ENCODE data around the gene UNC50. TPM values are rescaled to one million over a fixed set of nuclear protein-coding genes. Genes with fewer than 3 reads are reported as not detected.
A peak's percentile ranks its signal among the peaks of the same experiment; 100 is the strongest.

Gene UNC50
- total and polyA plus RNA-seq, 5 donors from 2014 or later, result 17.8 to 58.6 (median 46.7) TPM

- ATAC-seq (ENCODE audit: low read depth in 2 of 2) (no peak), DNase-seq (no peak)
- Histone ChIP-seq H3K4me3 (ENCODE audit: low read depth, low read length) (no peak overlapping the region), H3K9me3 (ENCODE audit: control insufficient read depth in 2 of 2, low read length in 2 of 2) (no peaks in the 10 kb centered on the region), H3K36me3 (ENCODE audit: control insufficient read depth, insufficient read depth, low read length) (peaks cover 34% of the 10 kb centered on the region), H3K27me3 (ENCODE audit: control insufficient read depth, insufficient read depth, low read length) (no peaks in the 10 kb centered on the region), H3K27ac (ENCODE audit: insufficient read depth, low read length, poor library complexity, severe bottlenecking) (no peak overlapping the region), H3K4me1 (ENCODE audit: control insufficient read depth, insufficient read depth, low read length, poor library complexity, severe bottlenecking) (peaks cover 28% of the 10 kb centered on the region)
- no peaks in the 10 kb centered on the region for H3K9me3 Mint-ChIP-seq
- peaks cover 25 to 48% (median 36%) of the 10 kb centered on the region in 4 donors for H3K4me1 Mint-ChIP-seq
- H3K27ac Mint-ChIP-seq, result peak overlapping the region; percentile 76 to 97 (median 82)
- H3K36me3 Mint-ChIP-seq, result peaks cover 17% of the 10 kb centered on the region
- H3K27me3 Mint-ChIP-seq, result no peaks in the 10 kb centered on the region
- peak overlapping the region in 3 of 4 donors; percentile 34 to 94 (median 35) for H3K4me3 Mint-ChIP-seq
Measured at GRCh38 chr2:98604547-98604946, 3.8 kb upstream of the UNC50 start.

- ATAC-seq (ENCODE audit: low read depth in 2 of 2) (no peak), DNase-seq (no peak)
- Mint-ChIP-seq H3K4me1 (peaks cover 25 to 53% (median 42%) of the 10 kb centered on the region in 4 donors), H3K4me3 (peak overlapping the region in 3 of 4 donors; percentile 34 to 94 (median 70)), H3K27me3 (no peaks in the 10 kb centered on the region), H3K36me3 (peaks cover 14% of the 10 kb centered on the region), H3K9me3 (no peaks in the 10 kb centered on the region), H3K27ac (peak overlapping the region; percentile 76 to 97 (median 82))
- Histone ChIP-seq H3K27me3 (ENCODE audit: control insufficient read depth, insufficient read depth, low read length) (no peaks in the 10 kb centered on the region), H3K4me3 (ENCODE audit: low read depth, low read length) (no peak overlapping the region), H3K27ac (ENCODE audit: insufficient read depth, low read length, poor library complexity, severe bottlenecking) (no peak overlapping the region), H3K36me3 (ENCODE audit: control insufficient read depth, insufficient read depth, low read length) (peaks cover 29% of the 10 kb centered on the region), H3K4me1 (ENCODE audit: control insufficient read depth, insufficient read depth, low read length, poor library complexity, severe bottlenecking) (peaks cover 34% of the 10 kb centered on the region), H3K9me3 (ENCODE audit: control insufficient read depth in 2 of 2, low read length in 2 of 2) (no peaks in the 10 kb centered on the region)
Measured at GRCh38 chr2:98605076-98605475, 3.3 kb upstream of the UNC50 start.

- ATAC-seq (ENCODE audit: low read depth in 2 of 2) (no peak), DNase-seq (no peak)
- no peaks in the 10 kb centered on the region for H3K9me3 Mint-ChIP-seq
- Histone ChIP-seq H3K9me3 (ENCODE audit: control insufficient read depth in 2 of 2, low read length in 2 of 2) (no peaks in the 10 kb centered on the region), H3K27me3 (ENCODE audit: control insufficient read depth, insufficient read depth, low read length) (no peaks in the 10 kb centered on the region), H3K4me3 (ENCODE audit: low read depth, low read length) (peak overlapping the region; percentile 91), H3K36me3 (ENCODE audit: control insufficient read depth, insufficient read depth, low read length) (peaks cover 20% of the 10 kb centered on the region), H3K27ac (ENCODE audit: insufficient read depth, low read length, poor library complexity, severe bottlenecking) (peak overlapping the region; percentile 89), H3K4me1 (ENCODE audit: control insufficient read depth, insufficient read depth, low read length, poor library complexity, severe bottlenecking) (peaks cover 47% of the 10 kb centered on the region)
- H3K27me3 Mint-ChIP-seq, result no peaks in the 10 kb centered on the region
- peaks cover 32 to 66% (median 54%) of the 10 kb centered on the region in 4 donors for H3K4me1 Mint-ChIP-seq
- peak overlapping the region; percentile 92 to 98 (median 97) for H3K27ac Mint-ChIP-seq
- peaks cover 17% of the 10 kb centered on the region for H3K36me3 Mint-ChIP-seq
- H3K4me3 Mint-ChIP-seq, result peak overlapping the region; percentile 40 to 94 (median 92)
Measured at GRCh38 chr2:98606431-98606830, 2.0 kb upstream of the UNC50 start.

DNA sequence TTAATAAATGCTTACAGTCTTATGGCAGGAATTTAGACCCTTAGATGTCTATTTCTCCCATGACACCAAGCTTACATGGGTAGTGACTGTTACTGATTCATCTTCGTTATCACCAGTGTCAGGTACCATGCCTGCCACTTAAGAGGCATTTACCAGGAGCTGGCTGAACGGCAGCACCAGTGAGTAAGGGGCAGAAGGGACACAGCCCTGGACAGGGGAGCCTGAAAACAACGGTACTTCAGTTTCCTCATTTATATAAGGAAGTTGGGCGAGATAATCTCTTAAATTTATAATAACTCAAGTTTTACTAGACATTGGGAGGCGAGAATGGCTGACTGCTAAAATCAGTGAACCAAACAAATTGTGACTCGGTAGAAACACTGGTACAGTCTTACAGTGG, 1.3 kb upstream of the UNC50 start:
- H3K27ac ChIP-seq (ENCODE audit: insufficient read depth, low read length, poor library complexity, severe bottlenecking), result peak overlapping the region; percentile 89
- no peak for ATAC-seq (ENCODE audit: low read depth in 2 of 2)
- peaks cover 18% of the 10 kb centered on the region for H3K36me3 Mint-ChIP-seq
- no peaks in the 10 kb centered on the region for H3K27me3 Mint-ChIP-seq
- no peaks in the 10 kb centered on the region for H3K9me3 Mint-ChIP-seq
- H3K9me3 ChIP-seq (ENCODE audit: control insufficient read depth in 2 of 2, low read length in 2 of 2), result no peaks in the 10 kb centered on the region
- peak overlapping the region; percentile 91 to 96 (median 94) for H3K4me3 Mint-ChIP-seq
- no peaks in the 10 kb centered on the region for H3K27me3 ChIP-seq (ENCODE audit: control insufficient read depth, insufficient read depth, low read length)
- H3K27ac Mint-ChIP-seq, result peak overlapping the region; percentile 92 to 98 (median 97)
- H3K4me1 ChIP-seq (ENCODE audit: control insufficient read depth, insufficient read depth, low read length, poor library complexity, severe bottlenecking), result peaks cover 51% of the 10 kb centered on the region
- DNase-seq, result no peak
- H3K4me3 ChIP-seq (ENCODE audit: low read depth, low read length), result peak overlapping the region; percentile 91
- H3K36me3 ChIP-seq (ENCODE audit: control insufficient read depth, insufficient read depth, low read length), result peaks cover 15% of the 10 kb centered on the region
- peaks cover 32 to 71% (median 57%) of the 10 kb centered on the region in 4 donors for H3K4me1 Mint-ChIP-seq

- Histone ChIP-seq H3K27ac (ENCODE audit: insufficient read depth, low read length, poor library complexity, severe bottlenecking) (peak overlapping the region; percentile 89), H3K4me3 (ENCODE audit: low read depth, low read length) (peak overlapping the region; percentile 91), H3K36me3 (ENCODE audit: control insufficient read depth, insufficient read depth, low read length) (peaks cover 13% of the 10 kb centered on the region), H3K4me1 (ENCODE audit: control insufficient read depth, insufficient read depth, low read length, poor library complexity, severe bottlenecking) (peaks cover 51% of the 10 kb centered on the region), H3K9me3 (ENCODE audit: control insufficient read depth in 2 of 2, low read length in 2 of 2) (no peaks in the 10 kb centered on the region), H3K27me3 (ENCODE audit: control insufficient read depth, insufficient read depth, low read length) (no peaks in the 10 kb centered on the region)
- Mint-ChIP-seq H3K4me3 (peak overlapping the region; percentile 91 to 96 (median 94)), H3K4me1 (peaks cover 32 to 72% (median 57%) of the 10 kb centered on the region in 4 donors), H3K36me3 (peaks cover 18% of the 10 kb centered on the region), H3K9me3 (no peaks in the 10 kb centered on the region), H3K27ac (peak overlapping the region; percentile 92 to 98 (median 97)), H3K27me3 (no peaks in the 10 kb centered on the region)
- ATAC-seq (ENCODE audit: low read depth in 2 of 2), result no peak
- peak in 1 of 3 donors; percentile 25 for DNase-seq
Measured at GRCh38 chr2:98607741-98608115, 661 bp upstream of the UNC50 start.

- peak overlapping the region; percentile 92 for H3K4me3 ChIP-seq (ENCODE audit: low read depth, low read length)
- DNase-seq (peak in 1 of 3 donors; percentile 10), ATAC-seq (ENCODE audit: low read depth in 2 of 2) (no peak)
- H3K27me3 ChIP-seq (ENCODE audit: control insufficient read depth, insufficient read depth, low read length), result no peaks in the 10 kb centered on the region
- H3K9me3 Mint-ChIP-seq, result no peaks in the 10 kb centered on the region
- H3K4me1 ChIP-seq (ENCODE audit: control insufficient read depth, insufficient read depth, low read length, poor library complexity, severe bottlenecking), result peaks cover 51% of the 10 kb centered on the region
- H3K36me3 Mint-ChIP-seq, result peaks cover 27% of the 10 kb centered on the region
- H3K9me3 ChIP-seq (ENCODE audit: control insufficient read depth in 2 of 2, low read length in 2 of 2), result no peaks in the 10 kb centered on the region
- H3K27me3 Mint-ChIP-seq, result no peaks in the 10 kb centered on the region
- H3K4me3 Mint-ChIP-seq, result peak overlapping the region; percentile 91 to 96 (median 94)
- peaks cover 14% of the 10 kb centered on the region for H3K36me3 ChIP-seq (ENCODE audit: control insufficient read depth, insufficient read depth, low read length)
- H3K4me1 Mint-ChIP-seq, result peaks cover 32 to 81% (median 59%) of the 10 kb centered on the region in 4 donors
- peak overlapping the region; percentile 92 to 98 (median 97) for H3K27ac Mint-ChIP-seq
- H3K27ac ChIP-seq (ENCODE audit: insufficient read depth, low read length, poor library complexity, severe bottlenecking), result peak overlapping the region; percentile 89
Measured at GRCh38 chr2:98608962-98609604, 694 bp downstream of the UNC50 start.

GRCh38 chr2:98614024-98614739, 5.8 kb downstream of the UNC50 start:
- Histone ChIP-seq H3K4me1 (ENCODE audit: control insufficient read depth, insufficient read depth, low read length, poor library complexity, severe bottlenecking) (peaks cover 26% of the 10 kb centered on the region), H3K36me3 (ENCODE audit: control insufficient read depth, insufficient read depth, low read length) (peaks cover 48% of the 10 kb centered on the region), H3K27ac (ENCODE audit: insufficient read depth, low read length, poor library complexity, severe bottlenecking) (no peak overlapping the region), H3K27me3 (ENCODE audit: control insufficient read depth, insufficient read depth, low read length) (no peaks in the 10 kb centered on the region), H3K4me3 (ENCODE audit: low read depth, low read length) (no peak overlapping the region), H3K9me3 (ENCODE audit: control insufficient read depth in 2 of 2, low read length in 2 of 2) (no peaks in the 10 kb centered on the region)
- peaks cover 20 to 58% (median 46%) of the 10 kb centered on the region in 4 donors for H3K4me1 Mint-ChIP-seq
- ATAC-seq (ENCODE audit: low read depth in 2 of 2) (no peak), DNase-seq (no peak)
- H3K27ac Mint-ChIP-seq, result peak overlapping the region in 2 of 3 donors; percentile 18 to 72
- H3K9me3 Mint-ChIP-seq, result peaks cover 0 to 4% (median 0%) of the 10 kb centered on the region in 7 donors
- H3K4me3 Mint-ChIP-seq, result peak overlapping the region in 2 of 4 donors; percentile 18 to 64
- H3K27me3 Mint-ChIP-seq, result no peaks in the 10 kb centered on the region
- H3K36me3 Mint-ChIP-seq, result peaks cover 39% of the 10 kb centered on the region
